Heart right ventricle (tissue), 16 donors: ENCODE measurements around the gene FHIP1A. TPM values are rescaled to one million over a fixed set of nuclear protein-coding genes. Genes with fewer than 3 reads are reported as not detected.

Experiments
- ATAC-seq, 8 donors: fragments of 200-7000 bp; cut with Tn5 transposase; one replicate each; pipeline ENCODE4 v1.9.1; 2020; ENCODE audit warnings: mild to moderate bottlenecking in 8 of 8, moderate library complexity in 8 of 8, moderate number of reproducible peaks in 1 of 8
- DNase-seq, 2 donors: peaks; one replicate each; pipeline ENCODE4 v3.0.0-alpha.2; 2020
- H3K27ac ChIP-seq, 10 donors: fragments of 200-600 bp; sonication (generic) in 2 of 10; one replicate each; pipeline versions ENCODE4 v1.5.0 to v1.8.0; 2020 to 2022; ENCODE audit warnings: mild to moderate bottlenecking in 3 of 10
- H3K27me3 ChIP-seq, 7 donors: fragments of 200-600 bp; one replicate each; pipeline ENCODE4 v1.8.0; 2021 to 2022; ENCODE audit warnings: mild to moderate bottlenecking in 2 of 7
- H3K36me3 ChIP-seq, 9 donors: fragments of 200-600 bp; sonication (generic) in 1 of 9; one replicate each; pipeline versions ENCODE4 v1.5.0 to v1.8.0; 2020 to 2022; ENCODE audit warnings: mild to moderate bottlenecking in 2 of 9
- H3K4me1 ChIP-seq, 9 donors: fragments of 200-600 bp; sonication (generic) in 1 of 9; one replicate each; pipeline versions ENCODE4 v1.5.0 to v1.8.0; 2020 to 2022; ENCODE audit warnings: mild to moderate bottlenecking in 4 of 9
- H3K4me3 ChIP-seq, 10 donors: fragments of 200-600 bp; sonication (generic) in 2 of 10; one replicate each; pipeline versions ENCODE4 v1.5.0 to v1.8.0; 2020 to 2022; ENCODE audit warnings: mild to moderate bottlenecking in 7 of 10, moderate library complexity in 2 of 10
- H3K9me3 ChIP-seq, 11 donors: fragments of 200-600 bp in 10 of 11; sonication (generic) in 2 of 11; one replicate each; pipeline versions ENCODE4 v1.5.0 to v1.8.0; 2013 to 2022; ENCODE audit warnings: mild to moderate bottlenecking in 2 of 11, control low read depth in 1 of 11, moderate library complexity in 1 of 11
- CTCF ChIP-seq, 9 donors: fragments of 200-600 bp; sonication (generic) in 2 of 9; IDR thresholded peaks; one replicate each; pipeline versions ENCODE4 v1.5.0 to v1.8.0; 2021 to 2022; ENCODE audit warnings: antibody characterized with exemption in 9 of 9, mild to moderate bottlenecking in 5 of 9, moderate library complexity in 1 of 9
- WGBS, 2 donors: extraction: QIAGEN DNeasy Blood & Tissue Kit; methylation state at CpG; one replicate each; pipeline ENCODE4 v1.1.7; 2013; ENCODE audit warnings: inconsistent platforms in 1 of 2; 5-methylcytosine and 5-hydroxymethylcytosine counted together
- intact Hi-C, 10 donors: fragments of 100-400 bp; cut with DNase I; formaldehyde crosslinking; loops; one replicate each; pipeline versions ENCODE4 v1.11.1 to v1.14.2; 2022
- polyA plus RNA-seq, 2 donors: library from polyadenylated mRNA; stranded (reverse); fragments of 200-250 nt; gene quantifications; one replicate each; pipeline ENCODE4 v1.2.3, GENCODE V29; 2013
- total RNA-seq, 10 donors: library from RNA; stranded (reverse); fragmentation: NEBNext Ultra II Directional in 3 of 10; extraction: Animal tissue kit (Norgen Biotek cat#: 25700) in 3 of 10; gene quantifications; one replicate each; pipeline versions ENCODE4 v1.2.1 to v1.2.4, GENCODE V29; 2021 to 2023
- donor health status: Arrhythmogenic right ventricular cardiomyopathy.
- donor health status: ischemic (EF 13 %, LVEDD 7.1; RV severe dilation, severe dysfunction).
- donor health status: healthy with polysubstance abuse.
- donor health status: DM: no; HTN: yes; CAD: no.
- donor health status: DM: no; HTN: no; CAD: no.
- donor health status: ischemic (EF 25% LVEDD 6.9; RV normal size, moderate dysfunction).
- donor health status: ischemic (EF 25% LVEDD 5.7; RV mildly dilated, moderate dysfunction).
- donor health status: healthy.
- donor health status: DM: yes; HTN: yes; CAD: no.
- donor health status: Ischemic cardiomyopathy.
- donor health status: ischemic (EF 35%, LVEDD 5.7; RV mildly dilated, moderate dysfunction).
- donor health status: nonischemic (EF 11% LVEDD 7.7; RV severe dilation, severe dysfunction).
- donor health status: DM: yes; HTN: yes; CAD: no.
- donor health status: PGD.
- donor health status: ischemic (EF 29% LVEDD 5.4; RV normal size, mild dysfunction).
- donor health status: nonischemic (EF 23%, LVEDD 6.1; RV moderate dilation, normal function).

FHIP1A gene
- total and polyA plus RNA-seq, 12 donors, result 0.77 to 27.7 (median 20.5) TPM

GRCh38 chr4:151407018-151407417, 2.0 kb upstream of the FHIP1A start:
- intact Hi-C loops, result no loop called here
- Histone ChIP-seq H3K4me1 (peaks cover 0 to 27% (median 20%) of the 10 kb centered on the region in 9 donors), H3K36me3 (no peaks in the 10 kb centered on the region), H3K27me3 (peaks cover 0 to 35% (median 0%) of the 10 kb centered on the region in 7 donors), H3K27ac (no peak overlapping the region), H3K4me3 (no peak overlapping the region), H3K9me3 (no peaks in the 10 kb centered on the region)
- WGBS, 2 donors, result 91 to 96% methylated on average over 4 of the region's 4 CpGs
- DNase-seq, result no peak
- no peak for TF ChIP-seq CTCF (IDR thresholded peaks at IDR 0.05)
- no peak for ATAC-seq

GRCh38 chr4:151407466-151408379, 1.3 kb upstream of the FHIP1A start:
- 35 to 36% methylated on average over 29 of the region's 29 CpGs for WGBS, 2 donors
- no peak for TF ChIP-seq CTCF (IDR thresholded peaks at IDR 0.05)
- Histone ChIP-seq H3K9me3 (no peaks in the 10 kb centered on the region), H3K4me1 (peaks cover 0 to 27% (median 20%) of the 10 kb centered on the region in 9 donors), H3K27ac (peak overlapping the region in 2 of 10 donors; percentile 51 to 55), H3K36me3 (no peaks in the 10 kb centered on the region), H3K4me3 (peak overlapping the region in 9 of 10 donors; percentile 50 to 67 (median 63)), H3K27me3 (peaks cover 0 to 35% (median 0%) of the 10 kb centered on the region in 7 donors)
- peak in 3 of 8 donors; percentile 19 to 36 (median 33) for ATAC-seq
- DNase-seq, result peak in 1 of 2 donors; percentile 17
- intact Hi-C loops, result no loop called here

- peak overlapping the region in 6 of 10 donors; percentile 33 to 60 (median 56) for H3K27ac ChIP-seq
- peak in 2 of 8 donors; percentile 13 to 25 for ATAC-seq
Measured at GRCh38 chr4:151408380-151408629, 671 bp upstream of the FHIP1A start.

More at GRCh38 chr4:151408380-151408629, 671 bp upstream of the FHIP1A start:
- Histone ChIP-seq H3K9me3 (no peaks in the 10 kb centered on the region), H3K27me3 (peaks cover 0 to 35% (median 0%) of the 10 kb centered on the region in 7 donors), H3K4me1 (peaks cover 0 to 27% (median 20%) of the 10 kb centered on the region in 9 donors), H3K36me3 (no peaks in the 10 kb centered on the region), H3K4me3 (peak overlapping the region; percentile 41 to 67 (median 62))
- intact Hi-C loops, result no loop called here
- DNase-seq, result no peak
- no peak for TF ChIP-seq CTCF (IDR thresholded peaks at IDR 0.05)
- 7 to 9% methylated on average over 8 of the region's 8 CpGs for WGBS, 2 donors
